Epidermal melanocyte (primary cell): ENCODE measurements around the gene IL1B.
"Not testable (repeated sequence)": the region's sequence is repeated elsewhere in the genome, so short reads cannot be mapped to it uniquely, and the experiment has no call there.

Experiments used
- DNase-seq: peaks from one replicate; pipeline ENCODE4 v3.0.0; 2011; ENCODE audit warnings: low spot score; ENCODE audit not compliant: insufficient read length

The IL1B gene

GRCh38 chr2:112836695-112837117 is at the start of gene IL1B:
Gene IL1B (minus strand): TSS chr2:112836779. CDS start chr2:112836229, 550 bp downstream.
- DNase-seq = no peak

DNA sequence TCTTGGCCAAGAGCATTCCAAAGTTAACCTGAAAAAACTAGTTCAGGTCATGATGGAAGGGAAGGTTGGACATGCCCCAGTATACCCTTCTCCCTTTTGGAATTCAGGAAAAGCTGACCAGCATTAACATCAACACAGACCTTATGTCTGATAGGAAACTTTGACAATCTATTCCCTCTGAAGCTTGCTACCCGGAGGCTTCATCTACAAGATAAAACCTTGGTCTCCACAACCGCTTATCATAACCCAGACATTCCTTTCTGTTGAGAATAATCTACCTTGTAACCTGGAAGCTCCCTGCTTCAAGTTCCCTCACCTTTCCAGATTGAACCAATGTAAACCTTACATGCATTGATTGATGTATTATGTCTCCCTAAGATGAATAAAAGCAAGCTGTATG is 49.7 kb upstream of the IL1B start:
- DNase-seq = no peak

DNA sequence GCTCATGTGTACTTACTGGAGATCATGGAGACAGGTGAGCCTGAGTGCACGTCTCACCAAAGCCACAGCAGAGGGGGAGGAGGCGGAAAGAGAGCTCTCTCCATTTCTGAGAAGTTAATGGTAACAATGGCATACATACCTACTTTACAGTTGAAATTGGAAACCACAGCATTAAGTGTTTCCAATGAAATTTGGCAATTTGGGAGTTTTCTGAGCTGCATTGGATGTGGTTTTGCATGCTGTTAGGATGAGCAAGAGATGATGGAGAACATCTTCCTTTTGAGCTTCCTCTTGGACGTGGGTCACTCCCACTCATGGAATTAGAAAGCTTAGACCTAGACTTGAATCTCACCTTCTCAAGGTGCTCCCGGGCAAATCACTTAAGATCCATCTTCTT is 48.9 kb upstream of the IL1B start:
- no peak for DNase-seq

GRCh38 chr2:112884869-112885505 is 48.4 kb upstream of the IL1B start:
- DNase-seq = no peak

- DNase-seq = no peak
Measured at GRCh38 chr2:112883669-112884068, 47.1 kb upstream of the IL1B start.

DNA sequence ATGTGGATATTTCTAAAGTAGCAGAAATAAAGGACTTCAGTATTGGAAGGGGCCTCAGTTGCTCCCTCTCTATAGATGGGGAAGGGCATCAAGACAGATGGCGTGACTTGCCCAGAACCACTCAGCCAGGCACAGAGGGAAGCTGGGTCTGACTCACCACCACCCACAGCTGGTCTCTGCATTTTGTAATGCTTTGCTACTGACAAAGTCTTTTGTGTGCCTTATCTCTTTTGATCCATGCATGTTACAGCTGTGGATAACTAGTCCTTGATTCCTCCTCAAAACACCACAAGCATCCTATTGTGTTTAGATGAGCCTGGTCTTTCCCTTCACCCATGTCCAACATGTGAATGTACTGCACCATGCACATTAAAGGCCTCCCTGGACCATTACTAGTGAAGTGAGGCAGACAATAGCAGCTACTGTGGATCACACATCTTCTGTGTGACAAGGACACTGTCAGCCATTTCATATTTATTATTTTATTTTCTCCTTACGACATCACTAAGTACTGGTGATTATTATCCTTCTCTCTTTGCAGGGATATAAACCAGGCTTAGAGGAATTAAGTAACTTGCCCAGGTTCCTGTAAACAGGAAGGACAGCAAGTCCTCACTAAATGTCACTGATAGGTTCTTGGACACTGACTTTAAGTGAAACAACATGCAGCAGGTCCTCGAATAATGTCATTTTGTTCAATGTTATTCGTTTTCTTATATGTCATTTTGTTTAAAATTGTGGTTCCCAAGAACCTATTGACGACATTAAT is 44.8 kb upstream of the IL1B start:
- DNase-seq = no peak

DNA sequence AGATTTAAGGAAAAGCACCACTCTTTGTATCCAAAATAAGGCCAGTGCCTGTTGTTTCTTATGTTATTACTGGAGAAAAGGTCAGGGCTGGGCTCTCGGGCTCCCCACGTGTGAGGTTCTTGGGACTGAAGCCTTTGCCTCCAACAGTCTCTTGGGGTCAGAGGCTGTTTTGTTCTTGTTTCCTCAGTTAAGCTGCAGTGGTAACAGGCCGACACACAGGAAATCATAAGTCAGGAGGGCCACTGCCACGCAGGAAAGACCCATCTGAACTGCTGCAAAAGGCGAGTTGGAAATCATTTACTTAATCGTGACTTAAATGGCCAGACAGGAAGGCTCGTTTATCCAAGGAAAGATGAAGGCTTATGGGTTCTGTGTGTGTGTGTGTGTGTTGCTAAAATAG is 44.1 kb upstream of the IL1B start:
- DNase-seq = no peak

DNA sequence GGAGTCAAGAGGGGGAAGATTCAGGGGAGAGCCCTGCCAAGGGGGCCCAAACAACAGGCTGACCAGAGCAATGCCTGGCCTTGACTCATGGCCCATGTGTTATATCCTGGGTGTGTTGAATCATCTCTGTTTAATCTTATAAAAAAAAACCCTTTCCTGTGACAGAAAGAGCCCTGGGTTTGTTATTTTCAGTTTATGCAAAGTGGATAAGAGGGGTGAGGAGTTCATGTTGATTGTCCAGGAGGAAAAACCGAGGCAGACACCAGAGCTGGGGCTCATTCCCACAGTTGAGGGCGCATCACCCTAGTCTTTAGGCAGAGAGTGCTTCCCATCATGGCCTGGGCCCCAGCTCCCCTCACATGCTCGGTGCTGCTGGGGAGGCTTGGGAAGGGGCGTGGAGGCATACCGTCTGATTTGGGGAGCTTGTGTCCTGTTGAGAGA is 43.5 kb upstream of the IL1B start:
- no peak for DNase-seq

GRCh38 chr2:112879491-112880041 is 43.0 kb upstream of the IL1B start:
- no peak for DNase-seq

- DNase-seq = no peak
Measured at GRCh38 chr2:112877423-112877822, 40.8 kb upstream of the IL1B start.

GRCh38 chr2:112876971-112877361 is 40.4 kb upstream of the IL1B start:
- no peak for DNase-seq

DNA sequence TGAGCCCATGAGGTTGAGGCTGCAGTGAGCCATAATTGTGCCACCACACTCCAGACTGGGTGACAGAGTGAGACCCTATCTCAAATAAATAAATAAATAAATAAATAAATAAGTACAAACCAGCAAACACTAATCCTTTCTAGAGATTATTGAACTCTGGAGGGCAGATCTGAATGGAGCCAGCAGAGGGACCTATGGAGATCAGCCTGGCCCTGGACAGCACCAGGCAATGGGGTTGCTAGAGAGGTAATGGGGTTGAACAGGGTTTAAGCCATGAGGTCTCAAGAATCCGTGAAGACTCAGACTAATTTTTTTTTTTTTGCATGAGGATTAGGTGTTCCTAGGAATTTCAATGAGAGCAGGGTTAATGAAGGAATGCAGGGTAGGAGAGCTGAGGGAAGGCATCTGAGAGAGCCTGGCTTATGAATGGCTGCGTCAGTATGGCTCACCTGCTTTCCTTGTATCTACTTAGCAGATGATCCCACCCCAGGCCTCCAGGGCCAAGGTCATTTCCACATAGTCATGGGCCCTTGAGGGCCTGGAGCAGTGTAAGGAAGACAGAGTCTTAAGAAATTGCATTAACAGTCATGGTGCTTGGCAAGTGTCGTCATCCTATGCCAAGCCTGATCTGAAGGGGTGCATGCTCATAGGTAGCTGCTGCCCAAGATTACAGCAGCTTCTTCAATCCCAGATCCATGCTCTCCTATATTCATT is 39.8 kb upstream of the IL1B start:
- DNase-seq = no peak

DNA sequence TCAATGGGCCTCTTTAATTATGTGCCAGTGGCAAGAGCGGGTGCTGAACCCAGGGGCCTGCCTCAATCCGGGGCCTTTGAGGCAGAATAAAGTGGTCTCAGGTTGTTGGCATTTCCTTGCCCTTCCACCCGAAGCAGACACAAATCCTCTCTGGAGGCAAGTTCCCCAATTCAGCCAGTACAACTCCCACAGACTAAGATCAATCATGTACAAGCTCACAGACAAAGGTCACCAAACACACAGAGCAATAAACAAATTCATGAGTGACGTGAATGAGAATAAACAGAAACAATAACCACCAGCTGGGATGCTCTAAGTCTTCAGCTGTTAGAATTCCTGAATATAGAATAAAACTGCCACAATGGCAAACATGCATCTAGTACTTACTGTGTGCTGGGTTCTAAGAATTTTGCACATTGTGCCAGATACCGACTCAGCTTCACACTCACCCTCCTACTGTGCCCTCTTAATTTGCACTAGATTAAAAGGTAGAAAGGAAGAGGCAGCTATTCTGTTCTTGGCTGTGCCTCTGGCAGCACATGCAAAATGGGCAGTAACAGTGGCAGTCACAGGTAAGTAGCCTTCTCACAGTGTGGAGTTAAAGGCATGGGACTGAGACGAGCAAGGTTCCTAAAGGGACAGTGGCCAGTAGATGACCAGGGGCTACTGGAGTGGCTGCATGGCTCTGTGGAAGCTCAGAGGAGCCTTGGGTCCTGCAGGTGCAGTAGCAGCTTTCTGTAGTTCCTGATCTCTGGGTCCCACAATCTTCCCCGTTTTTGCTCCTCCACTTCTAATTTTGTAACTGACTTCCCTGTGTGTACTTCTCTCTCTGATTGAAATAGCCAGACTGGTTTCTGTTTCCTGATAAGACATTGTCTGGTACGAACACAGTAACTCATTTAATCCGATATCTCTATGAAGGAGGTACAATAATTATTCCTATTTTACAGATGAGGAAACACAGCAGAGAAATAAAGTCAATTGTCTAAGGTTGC is 34.6 kb upstream of the IL1B start:
- DNase-seq = no peak

GRCh38 chr2:112869258-112869842 is 32.8 kb upstream of the IL1B start:
- no peak for DNase-seq

DNA sequence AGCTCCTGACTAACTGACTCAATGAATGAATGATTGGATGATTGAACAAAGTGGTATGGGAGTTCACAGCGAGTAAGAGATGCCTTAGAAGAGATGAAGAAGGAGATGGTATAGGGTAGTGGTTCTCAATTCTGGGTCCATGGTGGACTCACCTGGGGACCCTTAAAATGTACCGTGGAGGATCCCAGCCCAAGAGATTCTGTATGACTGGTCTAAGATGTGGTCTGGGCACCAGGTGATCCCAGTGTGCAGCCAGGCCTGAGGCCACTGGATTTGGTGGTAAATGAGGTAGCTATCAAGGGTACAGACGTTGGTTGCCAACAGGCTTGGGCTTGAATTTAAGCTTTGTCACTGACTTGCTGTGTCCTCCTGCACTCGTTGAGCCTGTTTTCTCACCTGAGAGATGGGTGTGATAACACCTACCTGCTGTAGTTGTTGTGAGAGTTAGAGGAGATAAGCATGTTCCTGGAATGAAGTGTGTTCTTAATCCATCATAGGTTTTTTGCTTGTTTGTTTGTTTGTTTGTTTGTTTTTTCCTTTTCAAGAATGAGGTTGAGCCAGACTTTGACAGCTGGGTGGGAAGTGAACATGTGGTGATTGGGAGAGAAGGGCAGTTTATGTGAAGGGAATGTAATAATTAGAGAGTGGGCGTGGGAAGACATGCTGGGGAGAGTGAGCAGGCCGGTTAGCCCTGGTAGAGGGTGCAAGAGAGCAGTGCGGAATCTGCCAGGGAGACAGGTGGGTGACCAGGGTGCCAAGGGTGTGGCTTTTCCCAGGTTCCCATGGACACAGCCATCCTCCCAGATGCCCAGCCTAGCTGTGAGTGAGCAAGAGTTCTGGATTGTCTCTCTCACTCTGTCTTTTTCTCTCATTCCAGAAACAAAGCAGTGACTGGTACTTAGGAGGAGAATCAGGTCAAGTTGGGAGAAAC is 31.4 kb upstream of the IL1B start:
- no peak for DNase-seq

GRCh38 chr2:112866128-112866835 is 29.7 kb upstream of the IL1B start:
- no peak for DNase-seq

DNA sequence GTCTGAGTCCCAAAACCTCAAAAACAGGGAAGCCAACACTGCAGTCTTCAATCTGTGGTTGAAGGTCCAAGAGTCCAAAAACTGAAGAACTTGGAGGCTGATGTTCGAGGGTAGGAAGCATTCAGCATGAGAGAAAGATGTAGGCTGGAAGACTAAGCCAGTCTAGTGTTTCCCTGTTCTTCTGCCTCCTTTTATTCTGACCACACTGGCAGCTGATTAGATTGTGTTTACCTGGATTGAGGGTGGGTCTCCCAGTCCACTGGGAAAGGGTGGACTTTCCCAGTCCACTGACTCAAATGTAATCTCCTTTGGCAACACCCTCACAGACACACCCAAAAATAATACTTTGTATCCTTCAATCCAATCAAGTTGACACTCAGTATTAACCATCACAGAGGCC is 27.5 kb upstream of the IL1B start:
- no peak for DNase-seq

DNA sequence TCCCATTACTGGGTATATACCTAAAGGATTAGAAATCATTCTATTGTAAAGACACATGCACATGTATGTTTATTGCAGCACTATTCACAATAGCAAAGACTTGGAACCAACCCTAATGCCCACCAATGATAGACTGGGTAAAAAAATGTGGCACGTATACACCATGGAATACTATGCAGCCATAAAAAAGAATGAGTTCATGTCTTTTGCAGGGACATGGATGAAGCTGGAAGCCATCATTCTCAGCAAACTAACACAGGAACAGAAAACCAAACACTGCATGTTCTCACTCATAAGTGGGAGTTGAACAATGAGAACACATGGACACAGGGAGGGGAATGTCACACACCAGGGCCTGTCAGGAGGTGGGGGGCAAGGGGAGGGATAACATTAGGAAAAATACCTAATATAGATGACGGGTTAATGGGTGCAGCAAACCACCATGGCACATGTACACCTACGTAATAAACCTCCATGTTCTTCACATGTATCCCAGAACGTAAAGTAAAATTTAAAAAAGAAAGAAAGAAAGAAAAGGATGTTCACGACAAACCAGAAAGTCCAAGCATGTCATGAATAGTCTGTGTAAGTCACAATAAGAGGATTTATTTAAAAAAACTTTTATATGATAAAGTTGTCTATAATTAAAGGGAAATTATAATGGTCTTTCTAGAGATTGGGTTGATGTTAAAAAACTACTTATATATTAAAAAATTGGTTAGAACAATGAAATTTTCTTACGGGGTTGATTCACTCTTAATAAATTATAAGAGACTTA is 23.0 kb upstream of the IL1B start:
- not testable (repeated sequence) for DNase-seq
